Activated T-cell treated with anti-CD3 and anti-CD28 coated beads, Interleukin-2, amount 50 U/mL, for 4 hours (primary cell): ENCODE measurements around the gene ZMYM4. TPM values are rescaled to one million over a fixed set of nuclear protein-coding genes. Genes with fewer than 3 reads are reported as not detected.
"Not testable (repeated sequence)": the region's sequence is repeated elsewhere in the genome, so short reads cannot be mapped to it uniquely, and the experiment has no call there.

ENCODE experiments used
- ATAC-seq, 2 donors: fragments of 200-7000 bp; cut with Tn5 transposase; one replicate each; pipeline ENCODE4 v1.10.0; 2021
- DNase-seq: peaks from one replicate; pipeline ENCODE4 v3.0.0-alpha.2; 2020
- H3K27me3 Mint-ChIP-seq: one replicate; pipeline ENCODE4 v1.8.0; 2021; ENCODE audit warnings: low read depth, mixed read lengths
- H3K36me3 Mint-ChIP-seq: one replicate; pipeline ENCODE4 v1.8.0; 2022; ENCODE audit warnings: mixed read lengths; ENCODE audit not compliant: insufficient read depth
- H3K4me1 Mint-ChIP-seq: one replicate; pipeline ENCODE4 v1.8.0; 2021; ENCODE audit warnings: low read depth, mixed read lengths
- H3K4me3 Mint-ChIP-seq: one replicate; pipeline ENCODE4 v1.8.0; 2021; ENCODE audit warnings: mild to moderate bottlenecking, moderate library complexity, mixed read lengths
- H3K9me3 Mint-ChIP-seq: one replicate; pipeline ENCODE4 v1.8.0; 2021; ENCODE audit warnings: mixed read lengths
- total RNA-seq, 3 donors: library from RNA; stranded (reverse); gene quantifications; one replicate each; pipeline ENCODE4 v1.2.1, GENCODE V29; 2021

ZMYM4 gene
- total RNA-seq, 3 donors from 2014 or later = 24.2 to 28.9 (median 26.0) TPM

- ATAC-seq = no peak
Observed at GRCh38 chr1:35379317-35380000, 111.0 kb downstream of the ZMYM4 start.

GRCh38 chr1:35380111-35380510, 111.6 kb downstream of the ZMYM4 start:
- not testable (repeated sequence) for DNase-seq, H3K4me1 Mint-ChIP-seq, ATAC-seq, H3K27me3 Mint-ChIP-seq, H3K9me3 Mint-ChIP-seq, H3K4me3 Mint-ChIP-seq, H3K36me3 Mint-ChIP-seq

More at GRCh38 chr1:35379317-35380000, 111.0 kb downstream of the ZMYM4 start:
- Mint-ChIP-seq H3K36me3 (peaks cover 6% of the 10 kb centered on the region), H3K4me3 (no peak overlapping the region), H3K9me3 (no peaks in the 10 kb centered on the region), H3K27me3 (no peaks in the 10 kb centered on the region), H3K4me1 (no peaks in the 10 kb centered on the region)
- DNase-seq = no peak

- H3K36me3 Mint-ChIP-seq = peaks cover 10% of the 10 kb centered on the region
- no peaks in the 10 kb centered on the region for H3K27me3 Mint-ChIP-seq
- H3K4me1 Mint-ChIP-seq = no peaks in the 10 kb centered on the region
- no peaks in the 10 kb centered on the region for H3K9me3 Mint-ChIP-seq
- H3K4me3 Mint-ChIP-seq = no peak overlapping the region
- DNase-seq (no peak), ATAC-seq (no peak)
Observed at GRCh38 chr1:35382107-35382506, 113.6 kb downstream of the ZMYM4 start.

GRCh38 chr1:35386290-35386689, 117.8 kb downstream of the ZMYM4 start:
- H3K4me1 Mint-ChIP-seq = no peaks in the 10 kb centered on the region
- no peak for DNase-seq
- peaks cover 27% of the 10 kb centered on the region for H3K36me3 Mint-ChIP-seq
- no peaks in the 10 kb centered on the region for H3K9me3 Mint-ChIP-seq
- H3K4me3 Mint-ChIP-seq = no peak overlapping the region
- H3K27me3 Mint-ChIP-seq = no peaks in the 10 kb centered on the region
- ATAC-seq = no peak

GRCh38 chr1:35386959-35387358, 118.5 kb downstream of the ZMYM4 start:
- Mint-ChIP-seq H3K36me3 (peaks cover 27% of the 10 kb centered on the region), H3K4me1 (no peaks in the 10 kb centered on the region), H3K9me3 (no peaks in the 10 kb centered on the region), H3K27me3 (no peaks in the 10 kb centered on the region), H3K4me3 (no peak overlapping the region)
- ATAC-seq (no peak), DNase-seq (no peak)

GRCh38 chr1:35390600-35391494, 122.3 kb downstream of the ZMYM4 start:
- DNase-seq = no peak
- Mint-ChIP-seq H3K27me3 (no peaks in the 10 kb centered on the region), H3K36me3 (peaks cover 37% of the 10 kb centered on the region), H3K9me3 (no peaks in the 10 kb centered on the region), H3K4me3 (no peak overlapping the region), H3K4me1 (no peaks in the 10 kb centered on the region)
- ATAC-seq = no peak

- Mint-ChIP-seq H3K4me1 (peaks cover 7% of the 10 kb centered on the region), H3K4me3 (no peak overlapping the region), H3K36me3 (peaks cover 43% of the 10 kb centered on the region), H3K27me3 (no peaks in the 10 kb centered on the region), H3K9me3 (no peaks in the 10 kb centered on the region)
- DNase-seq (no peak), ATAC-seq (no peak)
Observed at GRCh38 chr1:35394386-35394785, 125.9 kb downstream of the ZMYM4 start.

GRCh38 chr1:35398739-35399138, 130.2 kb downstream of the ZMYM4 start:
- peaks cover 7% of the 10 kb centered on the region for H3K4me1 Mint-ChIP-seq
- no peaks in the 10 kb centered on the region for H3K9me3 Mint-ChIP-seq
- peaks cover 43% of the 10 kb centered on the region for H3K36me3 Mint-ChIP-seq
- no peak overlapping the region for H3K4me3 Mint-ChIP-seq
- ATAC-seq (no peak), DNase-seq (no peak)
- H3K27me3 Mint-ChIP-seq = no peaks in the 10 kb centered on the region

GRCh38 chr1:35401049-35401448, 132.5 kb downstream of the ZMYM4 start:
- ATAC-seq (no peak), DNase-seq (no peak)
- no peaks in the 10 kb centered on the region for H3K9me3 Mint-ChIP-seq
- no peaks in the 10 kb centered on the region for H3K27me3 Mint-ChIP-seq
- H3K36me3 Mint-ChIP-seq = peaks cover 42% of the 10 kb centered on the region
- H3K4me3 Mint-ChIP-seq = no peak overlapping the region
- peaks cover 7% of the 10 kb centered on the region for H3K4me1 Mint-ChIP-seq

- no peaks in the 10 kb centered on the region for H3K4me1 Mint-ChIP-seq
- H3K36me3 Mint-ChIP-seq = peaks cover 43% of the 10 kb centered on the region
- no peak for DNase-seq
- no peak overlapping the region for H3K4me3 Mint-ChIP-seq
- H3K9me3 Mint-ChIP-seq = no peaks in the 10 kb centered on the region
- H3K27me3 Mint-ChIP-seq = no peaks in the 10 kb centered on the region
- no peak for ATAC-seq
Observed at GRCh38 chr1:35406103-35406502, 137.6 kb downstream of the ZMYM4 start.

GRCh38 chr1:35407743-35408142, 139.2 kb downstream of the ZMYM4 start:
- H3K36me3 Mint-ChIP-seq = peaks cover 42% of the 10 kb centered on the region
- no peaks in the 10 kb centered on the region for H3K27me3 Mint-ChIP-seq
- no peak for ATAC-seq
- no peak for DNase-seq
- no peaks in the 10 kb centered on the region for H3K4me1 Mint-ChIP-seq
- no peaks in the 10 kb centered on the region for H3K9me3 Mint-ChIP-seq
- H3K4me3 Mint-ChIP-seq = no peak overlapping the region

GRCh38 chr1:35408925-35409324, 140.4 kb downstream of the ZMYM4 start:
- Mint-ChIP-seq H3K4me1 (no peaks in the 10 kb centered on the region), H3K36me3 (peaks cover 42% of the 10 kb centered on the region)

GRCh38 chr1:35426097-35426586, 157.6 kb downstream of the ZMYM4 start:
- Mint-ChIP-seq H3K36me3 (peaks cover 9% of the 10 kb centered on the region), H3K4me1 (peaks cover 3% of the 10 kb centered on the region), H3K27me3 (no peaks in the 10 kb centered on the region), H3K9me3 (no peaks in the 10 kb centered on the region), H3K4me3 (no peak overlapping the region)
- ATAC-seq (no peak), DNase-seq (no peak)

More at GRCh38 chr1:35408925-35409324, 140.4 kb downstream of the ZMYM4 start:
- no peak overlapping the region for H3K4me3 Mint-ChIP-seq
- no peaks in the 10 kb centered on the region for H3K9me3 Mint-ChIP-seq
- no peak for ATAC-seq
- no peak for DNase-seq
- H3K27me3 Mint-ChIP-seq = no peaks in the 10 kb centered on the region

GRCh38 chr1:35428360-35428759, 159.9 kb downstream of the ZMYM4 start:
- peaks cover 17% of the 10 kb centered on the region for H3K36me3 Mint-ChIP-seq
- no peak for ATAC-seq
- H3K27me3 Mint-ChIP-seq = no peaks in the 10 kb centered on the region
- DNase-seq = no peak
- H3K9me3 Mint-ChIP-seq = no peaks in the 10 kb centered on the region
- H3K4me3 Mint-ChIP-seq = no peak overlapping the region
- peaks cover 15% of the 10 kb centered on the region for H3K4me1 Mint-ChIP-seq

- no peak for ATAC-seq
- Mint-ChIP-seq H3K9me3 (no peaks in the 10 kb centered on the region), H3K4me1 (peaks cover 15% of the 10 kb centered on the region), H3K4me3 (no peak overlapping the region), H3K36me3 (peaks cover 34% of the 10 kb centered on the region), H3K27me3 (no peaks in the 10 kb centered on the region)
- no peak for DNase-seq
Observed at GRCh38 chr1:35430762-35431161, 162.3 kb downstream of the ZMYM4 start.
